Tibial nerve (tissue), 3 donors: ENCODE measurements around the gene FGR.

Source experiments
- CTCF ChIP-seq, 5 experiments: fragments of 200-600 bp in 3 of 5; fragments of 450-650 bp in 2 of 5; sonication (generic) in 3 of 5; IDR thresholded peaks; one replicate each; pipeline ENCODE4 v1.5.1; 2016 to 2019; ENCODE audit warnings: antibody characterized with exemption in 5 of 5, mild to moderate bottlenecking in 3 of 5, moderate library complexity in 2 of 5
- POLR2A ChIP-seq, 2 donors: fragments of 450-650 bp; IDR thresholded peaks; one replicate each; pipeline ENCODE4 v1.6.1; 2017; ENCODE audit warnings: antibody characterized with exemption in 2 of 2, mild to moderate bottlenecking in 2 of 2, moderate library complexity in 2 of 2

GRCh38 chr1:27672750-27673112 is 37.7 kb upstream of the FGR start:
- TF ChIP-seq CTCF (IDR thresholded peaks at IDR 0.05) (no peak), POLR2A (IDR thresholded peaks at IDR 0.05) (no peak)
